HG03575 (cell line): ENCODE measurements around the gene CITED4.

Experiments
- ATAC-seq: cut with Tn5 transposase; IDR thresholded peaks from one replicate; pipeline ENCODE4 v1.9.1; 2021; ENCODE audit not compliant: unreplicated experiment, insufficient number of reproducible peaks, low FRiP score; ENCODE audit errors: extremely low read depth

Gene CITED4

GRCh38 chr1:40887652-40888051, 25.5 kb upstream of the CITED4 start:
- no peak for ATAC-seq

DNA sequence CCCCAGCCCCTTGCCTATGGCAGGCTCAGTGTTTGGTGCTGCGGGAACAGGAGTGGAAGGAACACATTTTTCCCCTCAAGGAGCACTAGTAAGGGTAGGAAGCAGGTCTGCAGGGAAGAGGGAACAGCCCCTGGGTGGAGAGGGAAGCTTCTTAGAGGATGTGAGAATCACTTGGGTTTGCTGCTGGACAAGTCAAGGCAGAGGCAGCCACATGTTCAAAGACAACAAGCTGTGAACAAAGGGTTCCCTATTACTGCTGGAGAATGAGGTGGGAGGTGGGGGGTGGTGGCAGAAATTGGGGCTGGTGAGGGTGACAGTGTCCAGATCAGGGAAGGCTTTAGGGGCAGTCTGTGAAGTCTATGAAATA, 24.8 kb upstream of the CITED4 start:
- ATAC-seq = no peak

- ATAC-seq = no peak
Measured at GRCh38 chr1:40886318-40887011, 24.3 kb upstream of the CITED4 start.

DNA sequence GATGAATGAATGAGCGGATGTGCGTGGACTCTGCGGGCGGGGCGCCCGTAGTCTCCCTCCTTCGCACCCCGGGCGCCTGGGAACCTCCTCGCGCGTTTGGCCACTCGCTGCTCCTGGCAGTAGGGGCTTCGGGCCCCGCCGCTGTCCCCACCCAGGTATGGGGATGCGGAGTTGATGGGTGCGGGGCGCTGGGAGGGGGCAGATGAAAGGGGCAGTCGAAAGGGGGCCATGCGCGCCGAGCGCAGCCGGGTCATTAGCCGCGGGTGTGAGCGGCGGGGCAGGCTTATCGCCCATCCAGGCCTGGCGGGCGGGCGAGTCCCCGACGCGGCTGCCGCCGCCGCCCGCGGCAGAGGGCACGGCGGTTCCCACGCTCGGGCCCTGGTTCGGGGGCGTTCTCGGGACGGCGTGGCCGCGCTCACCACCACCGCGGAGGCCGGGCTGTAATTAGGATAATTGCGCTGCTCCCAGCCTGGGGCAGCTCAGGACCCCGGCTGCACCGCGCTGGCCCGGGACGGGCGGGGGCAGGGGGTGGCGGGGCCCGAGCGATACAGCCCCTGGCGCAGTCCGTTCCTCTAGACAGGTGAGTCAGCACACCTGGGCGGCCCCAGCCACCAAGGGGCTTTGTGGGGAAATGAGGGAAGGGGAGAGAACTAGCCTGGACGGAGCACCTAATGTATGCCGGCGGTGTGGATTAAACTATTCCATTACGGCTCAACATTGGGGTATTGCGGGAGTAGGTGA, 22.1 kb upstream of the CITED4 start:
- no peak for ATAC-seq

- ATAC-seq = no peak
Measured at GRCh38 chr1:40880813-40881549, 18.8 kb upstream of the CITED4 start.

DNA sequence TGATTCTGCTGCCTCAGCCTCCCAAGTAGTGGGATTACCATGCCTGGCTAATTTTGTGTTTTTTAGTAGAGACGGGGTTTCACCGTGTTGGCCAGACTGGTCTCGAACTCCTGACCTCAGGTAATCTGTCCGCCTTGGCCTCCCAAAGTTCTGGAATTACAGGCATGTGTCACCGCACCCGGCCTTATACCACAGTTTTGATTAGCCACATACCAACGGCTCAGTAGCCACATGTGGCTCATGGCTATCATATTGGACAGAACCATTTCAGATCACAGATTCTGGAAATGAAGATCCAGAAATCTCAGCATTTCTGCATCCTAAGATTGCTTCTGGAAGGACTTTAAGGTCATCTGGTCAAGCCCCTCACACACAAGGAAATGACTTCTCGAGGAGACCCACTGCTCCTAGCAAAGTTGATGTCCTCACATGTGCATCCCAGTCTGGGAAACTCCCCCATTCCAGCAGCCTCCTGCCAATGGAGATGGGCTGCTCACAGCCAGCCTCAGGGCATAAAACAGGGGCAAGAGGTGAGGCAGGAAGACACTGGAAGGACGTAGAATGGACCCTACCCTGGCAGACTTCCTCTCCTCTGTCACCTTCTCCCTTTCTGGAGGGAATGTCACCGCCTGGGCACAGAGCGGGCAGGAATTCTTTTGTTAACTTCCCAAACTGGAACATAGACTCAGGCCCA, 17.5 kb upstream of the CITED4 start:
- no peak for ATAC-seq

DNA sequence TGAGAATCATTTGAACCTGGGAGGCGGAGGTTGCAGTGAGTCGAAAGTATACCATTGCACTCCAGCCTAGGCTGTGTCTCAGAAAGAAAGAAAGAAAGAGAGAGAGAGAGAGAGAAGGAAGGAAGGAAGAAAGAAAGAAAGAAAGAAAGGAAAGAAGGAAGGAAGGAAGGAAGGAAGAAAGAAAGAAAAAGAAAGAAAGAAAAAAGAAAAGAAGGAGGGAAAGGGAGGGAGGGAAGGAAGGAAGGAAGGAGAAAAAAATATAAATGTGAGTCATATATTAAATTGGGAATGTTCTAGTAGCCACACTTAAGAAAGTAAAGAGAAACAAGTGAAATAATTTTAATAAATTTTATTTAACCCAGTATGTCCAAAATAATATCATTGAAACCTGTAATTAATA, 16.7 kb upstream of the CITED4 start:
- ATAC-seq = no peak

DNA sequence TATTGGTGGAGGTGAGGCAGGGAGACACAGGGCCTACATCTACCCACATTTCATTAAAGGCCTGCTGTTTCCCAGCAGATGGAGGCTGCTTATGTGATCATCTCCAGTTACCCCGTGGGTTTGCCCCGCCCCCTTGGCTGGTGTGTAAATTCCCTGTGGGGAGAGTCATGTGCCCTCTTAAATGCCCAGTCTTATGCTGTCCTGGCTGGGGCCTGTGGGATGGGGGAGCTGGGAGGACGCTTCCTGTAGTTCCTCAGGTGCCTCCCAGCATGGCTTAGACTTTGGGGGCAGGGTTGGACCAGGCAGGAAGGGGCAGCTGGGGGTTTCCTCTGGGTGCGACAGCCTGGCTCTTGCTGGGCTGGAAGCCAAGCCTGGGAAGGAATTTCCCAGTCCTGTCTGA, 15.5 kb upstream of the CITED4 start:
- no peak for ATAC-seq

DNA sequence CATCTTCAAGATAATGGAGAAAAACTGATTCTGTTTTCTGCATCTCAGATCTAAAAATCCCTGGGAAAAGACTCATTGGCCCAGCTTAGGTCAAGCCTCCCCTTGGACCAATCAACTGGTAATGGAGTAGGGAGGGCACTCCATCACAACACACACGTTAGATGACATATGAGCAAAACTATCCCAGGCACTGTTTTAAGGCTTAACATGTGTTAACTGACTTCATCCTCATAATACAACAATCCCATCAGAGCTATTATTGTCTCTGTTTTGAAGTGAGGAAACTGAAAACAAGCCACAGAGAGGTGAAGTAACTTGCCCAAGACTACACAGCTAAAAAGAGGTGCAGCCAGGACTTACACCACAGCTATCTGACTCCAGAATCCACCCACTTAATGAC, 14.7 kb upstream of the CITED4 start:
- no peak for ATAC-seq

- no peak for ATAC-seq
Measured at GRCh38 chr1:40876436-40876761, 14.2 kb upstream of the CITED4 start.

DNA sequence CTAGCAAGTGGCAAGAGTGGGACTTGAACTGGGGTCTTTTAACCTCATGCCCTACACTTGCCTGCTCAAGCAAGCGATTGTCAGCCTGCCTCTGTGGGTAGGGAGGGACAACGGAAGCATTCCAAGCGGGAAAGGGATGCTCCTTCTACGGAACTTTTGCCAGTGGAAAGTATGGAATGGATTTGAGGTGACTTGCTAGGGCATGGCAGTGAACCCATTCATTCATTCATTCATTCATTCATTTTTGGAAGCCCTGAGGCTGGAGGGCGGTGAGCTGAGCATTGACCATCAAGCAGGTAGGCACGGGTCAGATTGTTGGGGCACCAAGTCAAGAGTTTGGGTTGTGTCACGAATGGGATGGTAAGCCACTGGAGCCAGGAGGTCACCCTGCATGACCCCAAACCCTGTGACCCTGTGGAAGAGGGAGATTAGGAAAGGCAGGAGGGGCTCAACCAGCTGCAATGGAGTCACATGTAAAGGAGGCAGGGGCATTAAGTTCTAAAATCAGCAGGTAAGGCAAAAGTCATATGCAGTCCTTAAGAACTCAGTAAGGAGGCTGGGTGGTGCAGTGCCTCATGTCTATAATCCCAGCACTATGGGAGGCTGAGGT, 11.8 kb upstream of the CITED4 start:
- no peak for ATAC-seq

GRCh38 chr1:40872276-40872675, 10.1 kb upstream of the CITED4 start:
- ATAC-seq = no peak

DNA sequence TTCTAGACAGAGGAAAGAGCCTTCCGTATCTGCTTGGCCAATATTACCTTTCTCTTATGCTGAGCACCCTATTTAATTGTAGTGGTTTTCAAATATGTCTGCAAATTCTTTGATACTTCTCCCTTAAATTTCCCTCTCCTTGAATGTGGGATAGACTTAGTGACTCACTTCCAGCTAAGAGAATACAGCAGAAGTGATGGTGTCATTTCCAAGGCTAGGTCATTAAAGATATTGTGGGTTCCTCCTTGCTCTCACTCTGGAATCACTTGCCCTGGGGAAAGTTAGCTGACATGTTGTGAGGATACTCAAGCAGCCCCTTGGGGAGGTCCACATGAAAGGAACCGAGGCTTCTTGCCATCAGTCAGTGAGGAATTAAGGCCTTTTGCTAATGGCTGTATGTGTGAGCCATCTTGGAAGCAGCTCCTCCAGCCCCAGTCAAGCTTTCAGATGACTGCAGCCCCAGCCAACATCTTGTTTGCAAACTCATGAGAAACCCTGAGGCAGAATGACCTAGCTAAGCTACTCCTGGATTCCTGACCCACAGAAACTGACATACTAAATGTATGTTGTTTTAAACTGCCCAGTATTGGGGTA, 8.1 kb upstream of the CITED4 start:
- no peak for ATAC-seq

GRCh38 chr1:40868051-40868723, 6.0 kb upstream of the CITED4 start:
- no peak for ATAC-seq

GRCh38 chr1:40861224-40862003, 749 bp downstream of the CITED4 start:
- no peak for ATAC-seq

DNA sequence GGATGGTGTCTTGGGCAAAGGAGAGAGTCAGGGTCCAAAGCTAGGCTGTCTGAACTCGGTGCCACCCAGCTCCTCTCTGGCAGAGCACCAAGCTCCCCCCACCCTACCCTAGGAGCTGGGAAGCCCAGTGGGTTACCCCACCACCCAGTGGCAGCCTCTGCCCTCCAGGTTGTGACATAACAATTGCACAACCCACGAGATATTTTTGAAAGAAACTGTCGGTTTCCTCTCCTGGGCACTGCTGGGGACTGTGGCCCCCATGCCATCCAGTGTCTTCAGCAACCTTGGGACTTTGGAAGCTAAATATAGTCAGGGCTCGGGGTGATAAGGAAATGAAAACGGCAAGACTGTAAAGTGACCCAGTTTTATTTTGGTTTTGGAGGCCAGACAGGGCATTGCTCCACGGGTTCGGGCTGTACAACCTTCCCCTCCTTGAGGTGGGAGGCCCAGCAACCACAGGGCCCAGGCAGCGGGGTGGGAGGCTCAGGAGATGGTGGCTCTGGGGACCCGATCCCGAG, 1.4 kb downstream of the CITED4 start:
- no peak for ATAC-seq

DNA sequence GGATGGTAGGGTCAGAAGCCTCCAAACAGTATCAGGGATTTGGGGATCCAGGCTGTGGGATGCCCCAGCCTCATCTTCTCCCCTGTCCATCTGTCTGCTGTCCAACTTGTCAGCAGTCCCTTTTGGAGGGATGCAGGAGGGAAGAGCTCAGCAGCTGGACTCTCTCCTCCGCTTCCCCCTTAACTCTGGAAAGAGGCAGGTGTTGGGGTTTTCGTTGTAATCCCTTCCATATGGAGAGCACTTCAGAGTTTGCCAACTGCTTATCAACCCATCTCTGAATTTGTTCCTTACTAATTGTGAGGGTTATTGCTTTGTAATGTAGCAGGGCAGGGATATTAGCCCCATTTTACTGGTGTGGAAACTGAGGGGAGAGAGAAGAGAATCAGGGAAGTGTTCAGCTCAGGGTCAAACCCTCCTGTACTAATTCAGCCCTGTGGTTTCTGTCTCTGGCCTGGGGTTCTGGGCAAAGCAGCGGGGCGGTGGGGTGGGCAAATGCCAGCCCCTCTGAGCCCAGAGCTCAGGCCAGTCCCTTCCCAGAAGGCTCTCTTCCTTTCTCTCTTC, 3.2 kb downstream of the CITED4 start:
- no peak for ATAC-seq
